ENCODE measurements around the gene NPY4R2.
"Not testable (repeated sequence)": the region's sequence is repeated elsewhere in the genome, so short reads cannot be mapped to it uniquely, and the experiment has no call there.

The NPY4R2 gene

GRCh38 chr10:47918475-47918874 is at the start of gene NPY4R2:
Gene NPY4R2 (plus strand): TSS chr10:47918662. CDS start chr10:47921988, 3,326 bp downstream.
- not testable (repeated sequence) for DNase-seq

- DNase-seq: not testable (repeated sequence)
These were observed 47.6 kb upstream of the NPY4R2 start for GRCh38 chr10:47870887-47871286.

- not testable (repeated sequence) for DNase-seq
These were observed 46.8 kb upstream of the NPY4R2 start for GRCh38 chr10:47871485-47872180.

- DNase-seq: not testable (repeated sequence)
These were observed 46.2 kb upstream of the NPY4R2 start for GRCh38 chr10:47872236-47872635.

GRCh38 chr10:47884239-47884638 is 34.2 kb upstream of the NPY4R2 start:
- not testable (repeated sequence) for DNase-seq

- not testable (repeated sequence) for DNase-seq
These were observed 33.5 kb upstream of the NPY4R2 start for GRCh38 chr10:47884934-47885333.

- DNase-seq: not testable (repeated sequence)
These were observed 32.1 kb upstream of the NPY4R2 start for GRCh38 chr10:47886356-47886755.

- not testable (repeated sequence) for DNase-seq
These were observed 31.6 kb upstream of the NPY4R2 start for GRCh38 chr10:47886827-47887226.

- not testable (repeated sequence) for DNase-seq
These were observed 27.7 kb upstream of the NPY4R2 start for GRCh38 chr10:47890737-47891136.

GRCh38 chr10:47892494-47893261 is 25.8 kb upstream of the NPY4R2 start:
- DNase-seq: not testable (repeated sequence)

- not testable (repeated sequence) for DNase-seq
These were observed 23.9 kb upstream of the NPY4R2 start for GRCh38 chr10:47894571-47894970.

- DNase-seq: not testable (repeated sequence)
These were observed 20.6 kb upstream of the NPY4R2 start for GRCh38 chr10:47897813-47898212.

- DNase-seq: not testable (repeated sequence)
These were observed 9.1 kb upstream of the NPY4R2 start for GRCh38 chr10:47909333-47909732.

- DNase-seq: not testable (repeated sequence)
These were observed 8.0 kb upstream of the NPY4R2 start for GRCh38 chr10:47910486-47910885.

- not testable (repeated sequence) for DNase-seq
These were observed 4.4 kb upstream of the NPY4R2 start for GRCh38 chr10:47914052-47914451.

- not testable (repeated sequence) for DNase-seq
These were observed 2.5 kb upstream of the NPY4R2 start for GRCh38 chr10:47915849-47916548.

- DNase-seq: not testable (repeated sequence)
These were observed 2.1 kb downstream of the NPY4R2 start for GRCh38 chr10:47920610-47921009.

GRCh38 chr10:47922503-47922902 is 4.0 kb downstream of the NPY4R2 start:
- DNase-seq: not testable (repeated sequence)

- DNase-seq: not testable (repeated sequence)
These were observed 6.2 kb downstream of the NPY4R2 start for GRCh38 chr10:47924628-47925027.

- not testable (repeated sequence) for DNase-seq
These were observed 8.9 kb downstream of the NPY4R2 start for GRCh38 chr10:47927147-47927916.

- DNase-seq: not testable (repeated sequence)
These were observed 9.8 kb downstream of the NPY4R2 start for GRCh38 chr10:47928225-47928624.

- DNase-seq: not testable (repeated sequence)
These were observed 14.4 kb downstream of the NPY4R2 start for GRCh38 chr10:47932824-47933223.
